ENCODE measurements around the gene VAV3. TPM values are rescaled to one million over a fixed set of nuclear protein-coding genes. Genes with fewer than 3 reads are reported as not detected.

VAV3 gene
- total RNA-seq, 1 experiment from 2014 or later, result not detected

GRCh38 chr1:107762751-107763390 is 202.1 kb downstream of the VAV3 start:
- ChIA-PET POLR2A (no interaction called here), CTCF (interaction anchor here (1.2 kb wide), 1 partner anchor 19 kb away, joined by 3 read pairs; no protein-coding TSS in a partner anchor), RAD21 (ENCODE audit: low non-redundant PET in 1 of 2, low total read pairs in 2 of 2, uncharacterized antibody in 2 of 2, unreplicated experiment in 2 of 2) (no interaction called here)
- no TSS peak for BruUV-seq (replicated peaks)
- no peaks in the 10 kb centered on the region for H3K36me3 ChIP-seq (ENCODE audit: control insufficient read depth in 1 of 2, insufficient read depth in 2 of 2, low read length in 2 of 2)
- ATAC-seq, result no peak
- H3K9me2 ChIP-seq (ENCODE audit: insufficient read depth), result no peaks in the 10 kb centered on the region
- H3K4me2 ChIP-seq (ENCODE audit: low read length), result no peak overlapping the region
- DNase-seq (ENCODE audit: low read depth, low spot score), result no peak
- H3K4me1 ChIP-seq (ENCODE audit: control insufficient read depth in 1 of 2, insufficient read depth in 2 of 2, low read length in 2 of 2), result no peaks in the 10 kb centered on the region
- no peaks in the 10 kb centered on the region; the same call in 1 of the 2 replicates for H4K20me1 ChIP-seq (ENCODE audit: insufficient read depth)
- no peak overlapping the region for H2AFZ ChIP-seq (ENCODE audit: low read depth, low read length, poor library complexity, severe bottlenecking)
- no peaks in the 10 kb centered on the region for H3K79me2 ChIP-seq (ENCODE audit: insufficient read depth, low read length)
- intact Hi-C loops (cut with micrococcal nuclease), result no loop called here
- no peak overlapping the region for H3K9ac ChIP-seq (ENCODE audit: low read length)
- H3K4me3 ChIP-seq (replicated peaks in 1 of 2; ENCODE audit: low read depth in 1 of 2, low read length in 2 of 2), result no peak overlapping the region
- H3K9me3 ChIP-seq (ENCODE audit: control insufficient read depth in 1 of 2, insufficient read depth in 1 of 2, low read depth in 1 of 2, low read length in 2 of 2), result no peaks in the 10 kb centered on the region
- H3K27ac ChIP-seq (ENCODE audit: low read depth, low read length), result no peak overlapping the region
- peaks cover 7% of the 10 kb centered on the region; the same call in 1 of the 2 replicates for H3K27me3 ChIP-seq (ENCODE audit: insufficient read depth, low read length)
- TF ChIP-seq FOSL1 (IDR thresholded peaks at IDR 0.05; ENCODE audit: low read depth) (no peak), ZNF274 (IDR thresholded peaks at IDR 0.05; ENCODE audit: low read depth, low read length) (no peak), ZBTB33 (IDR thresholded peaks at IDR 0.05; ENCODE audit: extremely low read depth, insufficient replicate concordance, low read length) (no peak), MAX (IDR thresholded peaks at IDR 0.05) (no peak), CTCF (IDR thresholded peaks at IDR 0.05 in 2 of 3, conservative IDR thresholded peaks at IDR 0.05 in 1 of 3; ENCODE audit: borderline replicate concordance in 1 of 3, insufficient read depth in 1 of 3, low read depth in 2 of 3, low read length in 2 of 3) (no peak), ATF3 (IDR thresholded peaks at IDR 0.05) (no peak), RAD21 (IDR thresholded peaks at IDR 0.05; ENCODE audit: low read depth) (no peak), SIN3A (IDR thresholded peaks at IDR 0.05; ENCODE audit: low read depth) (no peak)
